ENCODE results near the gene CACNA1C.

DNA sequence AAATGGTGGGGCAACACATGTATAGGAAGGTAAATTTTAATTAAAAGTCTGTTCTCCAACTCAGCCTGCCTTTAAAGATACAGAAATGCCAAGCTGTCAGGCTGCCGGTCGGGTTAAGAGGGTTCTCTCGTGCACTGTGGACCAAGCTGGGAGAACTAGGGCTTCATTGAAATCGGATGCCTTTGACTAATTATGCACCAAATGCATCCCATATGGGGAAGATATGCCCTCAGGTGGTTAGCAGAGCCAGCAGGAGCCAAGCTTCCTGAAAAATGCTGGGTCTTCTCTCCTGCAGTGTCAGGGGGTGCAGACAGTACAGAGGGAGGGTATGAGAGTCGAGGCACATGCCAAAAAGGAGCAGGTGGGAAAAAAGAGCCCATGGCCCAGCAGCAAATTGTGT is 236.1 kb downstream of the CACNA1C start:
- TF ChIP-seq, protein P1, sequence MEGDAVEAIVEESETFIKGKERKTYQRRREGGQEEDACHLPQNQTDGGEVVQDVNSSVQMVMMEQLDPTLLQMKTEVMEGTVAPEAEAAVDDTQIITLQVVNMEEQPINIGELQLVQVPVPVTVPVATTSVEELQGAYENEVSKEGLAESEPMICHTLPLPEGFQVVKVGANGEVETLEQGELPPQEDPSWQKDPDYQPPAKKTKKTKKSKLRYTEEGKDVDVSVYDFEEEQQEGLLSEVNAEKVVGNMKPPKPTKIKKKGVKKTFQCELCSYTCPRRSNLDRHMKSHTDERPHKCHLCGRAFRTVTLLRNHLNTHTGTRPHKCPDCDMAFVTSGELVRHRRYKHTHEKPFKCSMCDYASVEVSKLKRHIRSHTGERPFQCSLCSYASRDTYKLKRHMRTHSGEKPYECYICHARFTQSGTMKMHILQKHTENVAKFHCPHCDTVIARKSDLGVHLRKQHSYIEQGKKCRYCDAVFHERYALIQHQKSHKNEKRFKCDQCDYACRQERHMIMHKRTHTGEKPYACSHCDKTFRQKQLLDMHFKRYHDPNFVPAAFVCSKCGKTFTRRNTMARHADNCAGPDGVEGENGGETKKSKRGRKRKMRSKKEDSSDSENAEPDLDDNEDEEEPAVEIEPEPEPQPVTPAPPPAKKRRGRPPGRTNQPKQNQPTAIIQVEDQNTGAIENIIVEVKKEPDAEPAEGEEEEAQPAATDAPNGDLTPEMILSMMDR (conservative IDR thresholded peaks at IDR 0.05; ENCODE audit: low read depth, low read length): no peak
- TF ChIP-seq EZH2 (IDR thresholded peaks at IDR 0.05; ENCODE audit: borderline replicate concordance, low read depth, low read length, poor library complexity, severe bottlenecking): no peak

Measured in A673 (cell line).